IMR-90 (cell line): Measurements from ENCODE around the gene TM9SF4. TPM values are rescaled to one million over a fixed set of nuclear protein-coding genes. Genes with fewer than 3 reads are reported as not detected.

Experiments
- ATAC-seq: fragments of 200-7000 bp; cut with Tn5 transposase; 2 replicates; pipeline ENCODE4 v1.9.1; 2020; ENCODE audit warnings: low read depth, mild to moderate bottlenecking, moderate library complexity
- BruUV-seq: library from RNA; stranded (reverse); fragments of 400-500 nt; replicated peaks from 2 replicates; lab custom pipeline; 2021; lab: Mats Ljungman, UMichigan
- CTCF ChIA-PET: fragments of 300-600 bp; formaldehyde crosslinking; extraction: SDS; loops from one replicate; lab custom pipeline; 2021; ENCODE audit warnings: antibody characterized with exemption; lab: Yijun Ruan, JAX
- POLR2A ChIA-PET: fragments of 300-600 bp; sonication (Branson Sonifier 250); formaldehyde crosslinking; loops from one replicate; lab custom pipeline; 2022; ENCODE audit warnings: antibody characterized with exemption; ENCODE audit not compliant: unreplicated experiment; lab: Charles Lee
- DNase-seq: peaks from one replicate; pipeline ENCODE4 v3.0.0; 2013
- H2AFZ ChIP-seq: replicated peaks from 2 replicates; pipeline ENCODE3; 2013; ENCODE audit warnings: low read length, mild to moderate bottlenecking; ENCODE audit not compliant: poor library complexity
- H2AK5ac ChIP-seq: 2 replicates; pipeline ENCODE4 v1.6.1; 2013; ENCODE audit warnings: low read depth, low read length, inconsistent platforms
- H2AK9ac ChIP-seq: replicated peaks from 2 replicates; pipeline ENCODE3; 2013; ENCODE audit warnings: mild to moderate bottlenecking, low read depth, low read length, moderate library complexity; ENCODE audit not compliant: poor library complexity
- H2BK120ac ChIP-seq: 2 replicates; pipeline ENCODE4 v1.6.1; 2013; ENCODE audit warnings: low read depth, low read length, inconsistent platforms
- H2BK15ac ChIP-seq: 3 replicates; pipeline ENCODE4 v1.6.1; 2013; ENCODE audit warnings: low read depth, low read length, inconsistent platforms
- H2BK20ac ChIP-seq: 2 replicates; pipeline ENCODE4 v1.6.1; 2013; ENCODE audit warnings: low read depth, mild to moderate bottlenecking, inconsistent platforms, low read length, moderate library complexity
- H2BK5ac ChIP-seq: 2 replicates; pipeline ENCODE4 v1.6.1; 2013; ENCODE audit warnings: mild to moderate bottlenecking, low read depth, low read length, inconsistent platforms; ENCODE audit not compliant: poor library complexity, severe bottlenecking
- H3K14ac ChIP-seq: replicated peaks from 2 replicates; pipeline ENCODE4 v1.6.1; 2013; ENCODE audit warnings: low read depth, low read length, inconsistent platforms
- H3K18ac ChIP-seq: 2 replicates; pipeline ENCODE4 v1.6.1; 2013; ENCODE audit warnings: low read depth, low read length, control low read depth
- H3K23ac ChIP-seq: 2 replicates; pipeline ENCODE4 v1.6.1; 2013; ENCODE audit warnings: low read depth, low read length, inconsistent platforms
- H3K27ac ChIP-seq: 2 replicates; pipeline ENCODE4 v1.5.1; 2013; ENCODE audit warnings: mild to moderate bottlenecking, control low read depth, low read length; ENCODE audit not compliant: insufficient read depth
- H3K27me3 ChIP-seq: 2 replicates; pipeline ENCODE4 v1.6.1; 2013; ENCODE audit warnings: low read length; ENCODE audit not compliant: control insufficient read depth, insufficient read depth
- H3K36me3 ChIP-seq: 2 replicates; pipeline ENCODE4 v1.6.1; 2013; ENCODE audit warnings: low read length, mixed read lengths; ENCODE audit not compliant: control insufficient read depth, insufficient read depth
- H3K4ac ChIP-seq: 2 replicates; pipeline ENCODE4 v1.6.1; 2013; ENCODE audit warnings: low read depth, low read length, inconsistent platforms
- H3K4me1 ChIP-seq: 2 replicates; pipeline ENCODE4 v1.6.1; 2013; ENCODE audit warnings: low read length, mixed read lengths; ENCODE audit not compliant: control insufficient read depth, insufficient read depth
- H3K4me2 ChIP-seq: 2 replicates; pipeline ENCODE4 v1.6.1; 2013; ENCODE audit warnings: low read depth, mild to moderate bottlenecking, control low read depth, low read length, moderate library complexity
- H3K4me3 ChIP-seq: 2 replicates; pipeline ENCODE4 v1.5.1; 2013; ENCODE audit warnings: low read depth, mild to moderate bottlenecking, control low read depth, low read length, moderate library complexity; ENCODE audit not compliant: insufficient read depth
- H3K56ac ChIP-seq: 2 replicates; pipeline ENCODE4 v1.6.1; 2013; ENCODE audit warnings: low read length, inconsistent platforms; ENCODE audit not compliant: insufficient read depth; ENCODE audit errors: extremely low read depth
- H3K79me1 ChIP-seq, 2 experiments: 2 replicates each; pipeline ENCODE4 v1.6.1; 2013; ENCODE audit warnings: low read length in 2 of 2, inconsistent platforms in 1 of 2, low read depth in 1 of 2
- H3K9ac ChIP-seq: 2 replicates; pipeline ENCODE4 v1.6.1; 2013; ENCODE audit warnings: low read depth, low read length, control low read depth
- H3K9me1 ChIP-seq: 2 replicates; pipeline ENCODE4 v1.6.1; 2013; ENCODE audit warnings: low read length, inconsistent platforms; ENCODE audit not compliant: insufficient read depth
- H3K9me3 ChIP-seq: 2 replicates; pipeline ENCODE4 v1.6.1; 2013; ENCODE audit warnings: low read length; ENCODE audit not compliant: control insufficient read depth, insufficient read depth
- H4K20me1 ChIP-seq: 2 replicates; pipeline ENCODE4 v1.6.1; 2013; ENCODE audit warnings: low read length, inconsistent platforms; ENCODE audit not compliant: insufficient read depth
- H4K5ac ChIP-seq: 2 replicates; pipeline ENCODE4 v1.6.1; 2013; ENCODE audit warnings: mild to moderate bottlenecking, low read depth, low read length, control low read depth
- H4K8ac ChIP-seq, 2 experiments: 2 replicates each; pipeline ENCODE4 v1.6.1; 2013; ENCODE audit warnings: low read depth in 2 of 2, low read length in 2 of 2, control low read depth in 1 of 2, inconsistent platforms in 1 of 2
- H4K91ac ChIP-seq: 2 replicates; pipeline ENCODE4 v1.6.1; 2013; ENCODE audit warnings: low read depth, low read length, inconsistent platforms; ENCODE audit not compliant: insufficient read depth
- BHLHE40 ChIP-seq: fragments of 150-350 bp; IDR thresholded peaks from 2 replicates; pipeline ENCODE4 v1.6.1; 2016; ENCODE audit warnings: mild to moderate bottlenecking, low read depth, low read length
- CHD1 ChIP-seq: IDR thresholded peaks from 2 replicates; pipeline ENCODE4 v1.6.1; 2012; ENCODE audit warnings: low read depth, low read length, improper control_type of control experiment
- FOS ChIP-seq: fragments of 150-350 bp; IDR thresholded peaks from 2 replicates; pipeline ENCODE4 v1.6.1; 2016; ENCODE audit warnings: low read depth, low read length
- MAFK ChIP-seq: IDR thresholded peaks from 2 replicates; pipeline ENCODE4 v1.6.1; 2012; ENCODE audit warnings: low read depth, low read length, improper control_type of control experiment
- POLR2A ChIP-seq: IDR thresholded peaks from 2 replicates; pipeline ENCODE4 v1.6.1; 2012; ENCODE audit warnings: mild to moderate bottlenecking, low read depth, low read length
- RCOR1 ChIP-seq: IDR thresholded peaks from 2 replicates; pipeline ENCODE4 v1.6.1; 2012; ENCODE audit warnings: mild to moderate bottlenecking, low read length, improper control_type of control experiment; ENCODE audit not compliant: insufficient replicate concordance
- RFX5 ChIP-seq: IDR thresholded peaks from 2 replicates; pipeline ENCODE4 v1.8.0; 2012; ENCODE audit warnings: low read depth, mild to moderate bottlenecking, low read length, moderate library complexity
- WGBS, 2 experiments: methylation state at CpG; one replicate each; pipeline versions ENCODE4 v1.1.5 to v1.1.7; 2013; ENCODE audit warnings: missing lambda C conversion rate in 2 of 2; ENCODE audit not compliant: insufficient read length in 1 of 2; ENCODE audit errors: extremely low coverage in 2 of 2; 5-methylcytosine and 5-hydroxymethylcytosine counted together
- dilution Hi-C: fragments of 300-500 bp; cut with HindIII; formaldehyde crosslinking; loops from one replicate; pipeline ENCODE4 v1.14.3; 2018; ENCODE audit warnings: low sequenced_read_pairs; ENCODE audit not compliant: unreplicated experiment
- in situ Hi-C: fragments of 300-500 bp; cut with MboI; formaldehyde crosslinking; loops from 3 replicates; pipeline ENCODE4 v1.14.3; 2019; ENCODE audit warnings: low sequenced_read_pairs, inconsistent platforms, mixed read lengths
- intact Hi-C: fragments of 100-400 bp; cut with micrococcal nuclease; formaldehyde crosslinking; loops from 2 replicates; pipeline ENCODE4 v1.10.0; 2022
- polyA plus RNA-seq, 3 experiments: library from polyadenylated mRNA; depleted of rRNA; stranded (reverse); fragments of >200 nt; gene quantifications; 2 replicates each; pipeline ENCODE4 v1.2.3, GENCODE V29; 2012; ENCODE audit warnings: low replicate concordance in 1 of 3
- total RNA-seq: library from RNA; depleted of rRNA; stranded (reverse); fragments of >200 nt; gene quantifications from 2 replicates; pipeline ENCODE4 v1.2.3, GENCODE V29; 2012
- TF ChIP-seq, protein P1 (sequence below): conservative IDR thresholded peaks from 2 replicates; pipeline ENCODE4 v1.5.1; 2012; ENCODE audit warnings: mild to moderate bottlenecking, low read depth, low read length, improper control_type of control experiment

The TM9SF4 gene
- total and polyA plus RNA-seq, 2 of the 4 experiments (the other 2 are of a cell fraction) = 35.3 to 59.1 TPM

DNA sequence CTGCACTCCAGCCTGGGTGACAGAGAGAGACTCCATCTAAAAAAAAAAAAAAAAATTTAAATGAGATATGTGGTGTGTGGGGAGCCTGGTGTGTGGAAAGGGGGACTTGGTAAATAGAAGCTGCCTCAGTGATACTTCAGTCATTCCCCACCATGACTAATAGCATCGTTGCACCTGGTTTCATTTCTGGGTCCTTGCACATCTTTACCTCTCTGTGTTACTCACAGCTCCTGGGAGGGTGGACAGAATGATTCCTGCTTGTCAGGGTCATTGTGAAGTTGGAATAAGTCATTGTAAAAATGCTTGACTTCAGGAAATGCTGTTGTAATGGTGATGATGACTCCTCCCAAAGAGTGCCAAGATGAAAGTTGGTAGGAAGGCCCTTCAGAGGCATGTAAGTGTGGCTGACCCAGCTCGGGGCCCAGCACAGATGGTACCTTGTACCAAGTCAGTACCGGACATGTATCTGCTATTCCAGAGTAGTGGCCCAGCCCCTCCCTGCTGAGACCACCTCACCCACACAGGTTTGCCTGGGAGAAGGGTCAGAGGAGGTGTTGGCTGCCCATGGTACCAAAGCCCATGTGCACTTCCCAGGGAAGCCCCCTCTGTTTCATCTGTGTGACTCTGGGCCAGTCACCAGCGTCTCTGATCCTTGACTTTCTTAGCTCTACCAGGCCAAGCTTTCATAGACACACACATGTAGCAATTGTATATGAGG lies 49.6 kb downstream of the TM9SF4 start:
- no peak overlapping the region for H3K4ac ChIP-seq
- POLR2A ChIA-PET = no interaction called here
- H2AK5ac ChIP-seq = no peak overlapping the region
- no peak overlapping the region for H3K56ac ChIP-seq
- no peak overlapping the region for H3K9ac ChIP-seq
- DNase-seq (no peak), ATAC-seq (no peak)
- no peak overlapping the region for H4K91ac ChIP-seq
- no peak overlapping the region for H3K4me3 ChIP-seq
- no peak overlapping the region for H2AK9ac ChIP-seq
- H3K23ac ChIP-seq = no peak overlapping the region
- peaks cover 0 to 16% of the 10 kb centered on the region in 2 experiments; a peak in 2 of 4 replicates for H3K79me1 ChIP-seq
- H3K27ac ChIP-seq = no peak overlapping the region
- in situ Hi-C loops (no loop called here), dilution Hi-C loops (no loop called here), intact Hi-C loops (no loop called here)
- no peak overlapping the region for H2AFZ ChIP-seq
- H4K8ac ChIP-seq = no peak overlapping the region
- H3K14ac ChIP-seq = no peak overlapping the region
- H2BK5ac ChIP-seq = no peak overlapping the region
- no peak overlapping the region for H2BK120ac ChIP-seq
- H3K27me3 ChIP-seq = no peaks in the 10 kb centered on the region
- no peak overlapping the region for H4K5ac ChIP-seq
- peaks cover 7% of the 10 kb centered on the region; the same call in 1 of the 2 replicates for H3K4me1 ChIP-seq
- no TSS peak for BruUV-seq
- no peak overlapping the region for H2BK15ac ChIP-seq
- H3K4me2 ChIP-seq = no peak overlapping the region
- H3K18ac ChIP-seq = no peak overlapping the region
- WGBS, 2 experiments = no CpG with 5 or more reads among the region's 4 CpGs
- no peaks in the 10 kb centered on the region for H3K9me3 ChIP-seq
- H2BK20ac ChIP-seq = no peak overlapping the region
- H3K36me3 ChIP-seq = peaks cover 55% of the 10 kb centered on the region
- peaks cover 6% of the 10 kb centered on the region for H4K20me1 ChIP-seq
- peaks cover 20% of the 10 kb centered on the region; the same call in 1 of the 2 replicates for H3K9me1 ChIP-seq
- CTCF ChIA-PET = no interaction called here
- TF ChIP-seq, protein P1, sequence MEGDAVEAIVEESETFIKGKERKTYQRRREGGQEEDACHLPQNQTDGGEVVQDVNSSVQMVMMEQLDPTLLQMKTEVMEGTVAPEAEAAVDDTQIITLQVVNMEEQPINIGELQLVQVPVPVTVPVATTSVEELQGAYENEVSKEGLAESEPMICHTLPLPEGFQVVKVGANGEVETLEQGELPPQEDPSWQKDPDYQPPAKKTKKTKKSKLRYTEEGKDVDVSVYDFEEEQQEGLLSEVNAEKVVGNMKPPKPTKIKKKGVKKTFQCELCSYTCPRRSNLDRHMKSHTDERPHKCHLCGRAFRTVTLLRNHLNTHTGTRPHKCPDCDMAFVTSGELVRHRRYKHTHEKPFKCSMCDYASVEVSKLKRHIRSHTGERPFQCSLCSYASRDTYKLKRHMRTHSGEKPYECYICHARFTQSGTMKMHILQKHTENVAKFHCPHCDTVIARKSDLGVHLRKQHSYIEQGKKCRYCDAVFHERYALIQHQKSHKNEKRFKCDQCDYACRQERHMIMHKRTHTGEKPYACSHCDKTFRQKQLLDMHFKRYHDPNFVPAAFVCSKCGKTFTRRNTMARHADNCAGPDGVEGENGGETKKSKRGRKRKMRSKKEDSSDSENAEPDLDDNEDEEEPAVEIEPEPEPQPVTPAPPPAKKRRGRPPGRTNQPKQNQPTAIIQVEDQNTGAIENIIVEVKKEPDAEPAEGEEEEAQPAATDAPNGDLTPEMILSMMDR = no peak
- TF ChIP-seq FOS (no peak), BHLHE40 (no peak), CHD1 (no peak), RFX5 (no peak), MAFK (no peak), POLR2A (no peak), RCOR1 (no peak)
